SU-DHL-6 (cell line): Measurements from ENCODE around the gene IGF2.

Experiments
- EZH2phosphoT487 ChIP-seq: fragments of 200-600 bp; sonication (generic), shearing (Covaris generic); conservative IDR thresholded peaks from 2 replicates; pipeline ENCODE4 v1.6.1; 2018; ENCODE audit warnings: mild to moderate bottlenecking, antibody characterized with exemption, low read length, moderate library complexity, mixed read lengths
- TF ChIP-seq, protein P1 (sequence below): fragments of 200-600 bp; sonication (generic); IDR thresholded peaks from one replicate; pipeline ENCODE4 v1.5.1; 2017; ENCODE audit warnings: antibody characterized with exemption, mild to moderate bottlenecking, low read length, moderate library complexity; ENCODE audit not compliant: insufficient read depth, poor library complexity, severe bottlenecking

DNA sequence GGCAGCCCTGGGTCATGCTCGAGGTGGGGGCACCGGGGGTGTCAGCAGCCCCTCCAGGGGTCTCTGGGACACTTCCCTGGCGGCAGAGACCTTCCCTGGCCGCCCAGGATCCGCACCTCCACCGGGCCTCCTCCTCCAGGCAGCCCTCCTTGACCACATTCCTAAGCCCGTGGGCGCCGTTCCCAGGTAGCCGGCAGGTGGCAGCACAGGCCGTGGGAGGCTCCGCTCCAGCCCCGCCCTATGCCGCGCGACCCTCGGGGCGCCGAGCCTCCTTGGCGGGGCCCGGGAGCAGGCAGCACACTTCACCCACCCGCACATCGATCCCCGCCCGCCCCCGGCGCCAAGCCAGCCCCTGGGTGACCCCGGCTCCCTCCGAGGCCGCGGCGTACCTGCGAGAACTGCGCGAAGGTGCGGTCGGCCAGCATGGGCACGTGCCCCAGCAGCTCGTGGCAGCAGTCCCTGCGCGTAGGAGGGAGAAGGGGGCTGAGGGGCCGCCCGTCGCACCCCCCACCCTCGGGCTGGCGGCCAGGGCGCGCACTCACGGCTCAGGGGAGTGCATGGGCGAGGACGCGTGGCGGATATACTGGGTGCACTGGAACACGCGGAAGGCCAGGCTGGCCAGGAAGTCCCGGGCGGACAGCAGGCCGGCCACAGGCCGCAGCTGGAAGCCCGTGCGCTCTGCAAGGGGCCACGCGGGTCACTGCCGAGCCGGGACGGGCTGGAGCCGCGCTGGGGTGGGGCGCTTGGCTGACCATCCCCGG, 27.1 kb upstream of the IGF2 start:
- TF ChIP-seq, protein P1, sequence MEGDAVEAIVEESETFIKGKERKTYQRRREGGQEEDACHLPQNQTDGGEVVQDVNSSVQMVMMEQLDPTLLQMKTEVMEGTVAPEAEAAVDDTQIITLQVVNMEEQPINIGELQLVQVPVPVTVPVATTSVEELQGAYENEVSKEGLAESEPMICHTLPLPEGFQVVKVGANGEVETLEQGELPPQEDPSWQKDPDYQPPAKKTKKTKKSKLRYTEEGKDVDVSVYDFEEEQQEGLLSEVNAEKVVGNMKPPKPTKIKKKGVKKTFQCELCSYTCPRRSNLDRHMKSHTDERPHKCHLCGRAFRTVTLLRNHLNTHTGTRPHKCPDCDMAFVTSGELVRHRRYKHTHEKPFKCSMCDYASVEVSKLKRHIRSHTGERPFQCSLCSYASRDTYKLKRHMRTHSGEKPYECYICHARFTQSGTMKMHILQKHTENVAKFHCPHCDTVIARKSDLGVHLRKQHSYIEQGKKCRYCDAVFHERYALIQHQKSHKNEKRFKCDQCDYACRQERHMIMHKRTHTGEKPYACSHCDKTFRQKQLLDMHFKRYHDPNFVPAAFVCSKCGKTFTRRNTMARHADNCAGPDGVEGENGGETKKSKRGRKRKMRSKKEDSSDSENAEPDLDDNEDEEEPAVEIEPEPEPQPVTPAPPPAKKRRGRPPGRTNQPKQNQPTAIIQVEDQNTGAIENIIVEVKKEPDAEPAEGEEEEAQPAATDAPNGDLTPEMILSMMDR: peak; percentile 9
- no peak for TF ChIP-seq EZH2phosphoT487
